Measurements from ENCODE around the gene SLC6A1. TPM values are rescaled to one million over a fixed set of nuclear protein-coding genes. Genes with fewer than 3 reads are reported as not detected.

Gene SLC6A1
- total and polyA plus RNA-seq, 3 donors from 2014 or later: 13.9 to 14.7 (median 14.4) TPM

GRCh38 chr3:10952525-10952924 lies 40.0 kb upstream of the SLC6A1 start:
- H3K27me3 ChIP-seq: no peaks in the 10 kb centered on the region
- H3K27ac ChIP-seq: no peak overlapping the region
- no peak for TF ChIP-seq CTCF (IDR thresholded peaks at IDR 0.05)
- TF ChIP-seq POLR2A (IDR thresholded peaks at IDR 0.05): no peak
- no peak overlapping the region for H3K4me3 ChIP-seq
- no peak for DNase-seq
- WGBS, 2 donors: 86 to 87% methylated on average over 1 to 3 of the region's 3 CpGs
- H3K36me3 ChIP-seq (ENCODE audit: low read depth, missing control alignments): no peaks in the 10 kb centered on the region
- H3K4me1 ChIP-seq: peaks cover 28% of the 10 kb centered on the region
- H3K9me3 ChIP-seq: no peaks in the 10 kb centered on the region
- intact Hi-C loops (cut with DNase I; ENCODE audit: low total_unique reads): no loop called here

GRCh38 chr3:10954740-10955139 lies 37.8 kb upstream of the SLC6A1 start:
- Histone ChIP-seq H3K27ac (no peak overlapping the region), H3K9me3 (no peaks in the 10 kb centered on the region), H3K36me3 (ENCODE audit: low read depth, missing control alignments) (no peaks in the 10 kb centered on the region), H3K27me3 (no peaks in the 10 kb centered on the region), H3K4me3 (no peak overlapping the region), H3K4me1 (peaks cover 34% of the 10 kb centered on the region)
- TF ChIP-seq POLR2A (IDR thresholded peaks at IDR 0.05) (no peak), CTCF (IDR thresholded peaks at IDR 0.05) (no peak)
- WGBS, 2 donors: 84 to 94% methylated on average over 3 of the region's 3 CpGs
- intact Hi-C loops (cut with DNase I; ENCODE audit: low total_unique reads): no loop called here
- no peak for DNase-seq

GRCh38 chr3:10955711-10956453 lies 36.7 kb upstream of the SLC6A1 start:
- Histone ChIP-seq H3K4me1 (peaks cover 34% of the 10 kb centered on the region), H3K9me3 (no peaks in the 10 kb centered on the region), H3K36me3 (ENCODE audit: low read depth, missing control alignments) (no peaks in the 10 kb centered on the region), H3K27ac (peak overlapping the region; percentile 48 to 50), H3K4me3 (no peak overlapping the region), H3K27me3 (no peaks in the 10 kb centered on the region)
- TF ChIP-seq POLR2A (IDR thresholded peaks at IDR 0.05): no peak
- no peak for TF ChIP-seq CTCF (IDR thresholded peaks at IDR 0.05)
- intact Hi-C loops (cut with DNase I; ENCODE audit: low total_unique reads): no loop called here
- WGBS, 2 donors: 45 to 65% methylated on average over 12 to 15 of the region's 15 CpGs
- peak; percentile 63 for DNase-seq

- no peak for DNase-seq
- Histone ChIP-seq H3K4me1 (peaks cover 34% of the 10 kb centered on the region), H3K27ac (peak overlapping the region; percentile 48 to 50), H3K9me3 (no peaks in the 10 kb centered on the region), H3K27me3 (no peaks in the 10 kb centered on the region), H3K36me3 (ENCODE audit: low read depth, missing control alignments) (no peaks in the 10 kb centered on the region), H3K4me3 (no peak overlapping the region)
- intact Hi-C loops (cut with DNase I; ENCODE audit: low total_unique reads): no loop called here
- WGBS, 2 donors: 47 to 64% methylated on average over 4 of the region's 4 CpGs
- no peak for TF ChIP-seq CTCF (IDR thresholded peaks at IDR 0.05)
- no peak for TF ChIP-seq POLR2A (IDR thresholded peaks at IDR 0.05)
These were observed 36.0 kb upstream of the SLC6A1 start for GRCh38 chr3:10956531-10956930.

GRCh38 chr3:10956986-10957385 lies 35.6 kb upstream of the SLC6A1 start:
- intact Hi-C loops (cut with DNase I; ENCODE audit: low total_unique reads): no loop called here
- H3K4me1 ChIP-seq: peaks cover 34% of the 10 kb centered on the region
- H3K27ac ChIP-seq: peak overlapping the region; percentile 48 to 50
- 24 to 58% methylated on average over 6 of the region's 6 CpGs for WGBS, 2 donors
- H3K27me3 ChIP-seq: no peaks in the 10 kb centered on the region
- H3K4me3 ChIP-seq: no peak overlapping the region
- TF ChIP-seq POLR2A (IDR thresholded peaks at IDR 0.05) (no peak), CTCF (IDR thresholded peaks at IDR 0.05) (no peak)
- H3K9me3 ChIP-seq: no peaks in the 10 kb centered on the region
- peak; percentile 80 for DNase-seq
- no peaks in the 10 kb centered on the region for H3K36me3 ChIP-seq (ENCODE audit: low read depth, missing control alignments)
